ENCODE results near the gene FCN2.

Gene FCN2

GRCh38 chr9:134885679-134886412, 5.2 kb downstream of the FCN2 start:
- H4K20me1 ChIP-seq (ENCODE audit: insufficient read depth, low read length): no peaks in the 10 kb centered on the region
- no peaks in the 10 kb centered on the region for H3K36me3 ChIP-seq (replicated peaks; ENCODE audit: insufficient read depth, low read length)
- no peak overlapping the region for H2AFZ ChIP-seq (ENCODE audit: low read length)
- no peak for DNase-seq
- H3K9me2 ChIP-seq (replicated peaks; ENCODE audit: insufficient read depth, low read length): no peaks in the 10 kb centered on the region
- TF ChIP-seq EZH2phosphoT487 (IDR thresholded peaks at IDR 0.05; ENCODE audit: low read length) (no peak), EZH2 (optimal IDR thresholded peaks at IDR 0.05; ENCODE audit: low read depth, low read length) (no peak), CTCF (IDR thresholded peaks at IDR 0.05; ENCODE audit: low read length) (no peak)
- H3K27ac ChIP-seq (ENCODE audit: low read length): no peak overlapping the region
- no peak overlapping the region for H3K4me2 ChIP-seq (ENCODE audit: low read depth, low read length)
- no peaks in the 10 kb centered on the region for H3K9me3 ChIP-seq (replicated peaks; ENCODE audit: insufficient read depth, low read length)
- H3K27me3 ChIP-seq (replicated peaks; ENCODE audit: insufficient read depth, low read length): peaks cover 98% of the 10 kb centered on the region
- H3K9ac ChIP-seq (ENCODE audit: low read length): no peak overlapping the region
- H3F3A ChIP-seq (ENCODE audit: insufficient read depth, low read length): no peaks in the 10 kb centered on the region
- no peak overlapping the region for H3K4me3 ChIP-seq (ENCODE audit: low read length)
- H3K79me2 ChIP-seq (ENCODE audit: low read length): no peaks in the 10 kb centered on the region
- H3K4me1 ChIP-seq (ENCODE audit: low read length): no peaks in the 10 kb centered on the region

- H4K20me1 ChIP-seq (ENCODE audit: insufficient read depth, low read length): no peaks in the 10 kb centered on the region
- no peak for TF ChIP-seq EZH2phosphoT487 (IDR thresholded peaks at IDR 0.05; ENCODE audit: low read length)
- TF ChIP-seq CTCF (IDR thresholded peaks at IDR 0.05; ENCODE audit: low read length): no peak
- no peak for TF ChIP-seq EZH2 (optimal IDR thresholded peaks at IDR 0.05; ENCODE audit: low read depth, low read length)
- no peak overlapping the region for H3K4me2 ChIP-seq (ENCODE audit: low read depth, low read length)
- H3K27ac ChIP-seq (ENCODE audit: low read length): no peak overlapping the region
- no peaks in the 10 kb centered on the region for H3K9me2 ChIP-seq (replicated peaks; ENCODE audit: insufficient read depth, low read length)
- no peak for DNase-seq
- no peak overlapping the region for H3K9ac ChIP-seq (ENCODE audit: low read length)
- no peaks in the 10 kb centered on the region for H3K36me3 ChIP-seq (replicated peaks; ENCODE audit: insufficient read depth, low read length)
- no peaks in the 10 kb centered on the region for H3K9me3 ChIP-seq (replicated peaks; ENCODE audit: insufficient read depth, low read length)
- no peaks in the 10 kb centered on the region for H3F3A ChIP-seq (ENCODE audit: insufficient read depth, low read length)
- no peak overlapping the region for H2AFZ ChIP-seq (ENCODE audit: low read length)
- no peaks in the 10 kb centered on the region for H3K4me1 ChIP-seq (ENCODE audit: low read length)
- H3K79me2 ChIP-seq (ENCODE audit: low read length): no peaks in the 10 kb centered on the region
- peaks cover 98% of the 10 kb centered on the region for H3K27me3 ChIP-seq (replicated peaks; ENCODE audit: insufficient read depth, low read length)
- no peak overlapping the region for H3K4me3 ChIP-seq (ENCODE audit: low read length)
These were observed 5.9 kb downstream of the FCN2 start for GRCh38 chr9:134886413-134886913.

- Histone ChIP-seq H2AFZ (ENCODE audit: low read length) (no peak overlapping the region), H3F3A (ENCODE audit: insufficient read depth, low read length) (no peaks in the 10 kb centered on the region), H3K79me2 (ENCODE audit: low read length) (no peaks in the 10 kb centered on the region), H3K9ac (ENCODE audit: low read length) (no peak overlapping the region), H3K9me3 (replicated peaks; ENCODE audit: insufficient read depth, low read length) (no peaks in the 10 kb centered on the region), H3K4me1 (ENCODE audit: low read length) (no peaks in the 10 kb centered on the region), H3K4me2 (ENCODE audit: low read depth, low read length) (no peak overlapping the region), H3K27me3 (replicated peaks; ENCODE audit: insufficient read depth, low read length) (peaks cover 97% of the 10 kb centered on the region), H3K36me3 (replicated peaks; ENCODE audit: insufficient read depth, low read length) (no peaks in the 10 kb centered on the region), H3K4me3 (ENCODE audit: low read length) (no peak overlapping the region), H3K9me2 (replicated peaks; ENCODE audit: insufficient read depth, low read length) (no peaks in the 10 kb centered on the region), H3K27ac (ENCODE audit: low read length) (no peak overlapping the region), H4K20me1 (ENCODE audit: insufficient read depth, low read length) (no peaks in the 10 kb centered on the region)
- no peak for TF ChIP-seq EZH2phosphoT487 (IDR thresholded peaks at IDR 0.05; ENCODE audit: low read length)
- TF ChIP-seq EZH2 (optimal IDR thresholded peaks at IDR 0.05; ENCODE audit: low read depth, low read length): no peak
- TF ChIP-seq CTCF (IDR thresholded peaks at IDR 0.05; ENCODE audit: low read length): no peak
- no peak for DNase-seq
These were observed 6.6 kb downstream of the FCN2 start for GRCh38 chr9:134887219-134887618.

Data from MM.1S (cell line).